Stimulated activated CD8-positive, alpha-beta memory T cell treated with anti-CD3 and anti-CD28 coated beads, Interleukin-4, amount 100 ng/mL, for 48 hours (primary cell): ENCODE data around the gene BTBD6.

Experiments used
- DNase-seq: peaks from one replicate; pipeline ENCODE4 v3.0.0-alpha.2; 2020

Gene BTBD6

GRCh38 chr14:105241641-105242040 is 6.7 kb upstream of the BTBD6 start:
- no peak for DNase-seq

GRCh38 chr14:105244334-105244733 is 4.0 kb upstream of the BTBD6 start:
- DNase-seq = no peak

DNA sequence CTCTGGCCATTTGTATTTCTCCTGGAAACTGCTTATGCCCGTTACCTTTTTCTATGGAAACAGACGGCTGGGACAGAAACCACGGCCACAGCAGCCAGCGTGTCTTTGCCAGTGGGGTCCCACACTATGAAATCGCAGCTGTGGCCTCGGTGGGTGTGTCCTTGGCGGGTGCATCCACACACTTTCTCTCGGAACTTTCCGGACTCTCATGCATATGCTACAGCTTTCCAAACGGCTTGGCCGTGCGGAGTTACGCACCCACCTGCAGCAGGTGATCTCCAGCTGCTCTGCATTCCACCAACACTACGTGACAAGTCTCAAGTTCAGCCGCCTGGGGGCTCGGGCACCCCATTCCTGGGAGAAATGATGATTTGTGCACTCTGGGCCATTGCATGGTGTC is 1.3 kb upstream of the BTBD6 start:
- DNase-seq = no peak

- DNase-seq = no peak
Measured at GRCh38 chr14:105247715-105248367, 492 bp upstream of the BTBD6 start.

DNA sequence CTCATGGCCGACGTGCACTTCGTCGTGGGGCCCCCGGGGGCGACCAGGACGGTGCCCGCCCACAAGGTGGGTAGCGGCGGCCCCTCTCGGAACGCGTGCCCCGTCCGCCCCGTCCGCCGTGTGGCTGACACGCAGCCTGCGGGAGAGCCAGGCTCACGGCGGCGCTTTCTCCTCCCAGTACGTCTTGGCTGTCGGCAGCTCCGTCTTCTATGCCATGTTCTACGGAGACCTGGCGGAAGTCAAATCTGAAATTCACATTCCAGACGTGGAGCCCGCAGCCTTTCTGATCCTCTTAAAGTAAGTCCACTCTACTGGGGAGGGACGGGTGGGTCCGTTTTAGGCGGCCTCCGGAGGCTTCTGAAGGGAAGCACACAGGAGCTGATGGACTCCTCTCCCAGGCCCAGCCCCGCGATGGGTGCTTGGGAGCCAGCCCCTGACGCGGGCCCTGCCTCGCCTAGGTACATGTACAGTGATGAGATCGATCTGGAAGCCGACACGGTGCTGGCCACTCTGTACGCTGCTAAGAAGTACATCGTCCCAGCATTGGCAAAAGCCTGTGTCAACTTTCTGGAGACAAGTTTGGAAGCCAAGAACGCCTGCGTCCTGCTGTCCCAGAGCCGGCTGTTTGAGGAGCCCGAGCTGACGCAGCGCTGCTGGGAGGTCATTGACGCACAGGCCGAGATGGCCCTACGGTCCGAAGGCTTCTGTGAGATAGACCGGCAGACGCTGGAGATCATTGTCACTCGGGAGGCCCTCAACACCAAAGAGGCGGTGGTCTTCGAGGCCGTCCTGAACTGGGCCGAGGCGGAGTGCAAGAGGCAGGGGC is 1.1 kb downstream of the BTBD6 start:
- no peak for DNase-seq

GRCh38 chr14:105250008-105250366 is 1.7 kb downstream of the BTBD6 start:
- no peak for DNase-seq

- DNase-seq = no peak
Measured at GRCh38 chr14:105250986-105251385, 2.7 kb downstream of the BTBD6 start.

DNA sequence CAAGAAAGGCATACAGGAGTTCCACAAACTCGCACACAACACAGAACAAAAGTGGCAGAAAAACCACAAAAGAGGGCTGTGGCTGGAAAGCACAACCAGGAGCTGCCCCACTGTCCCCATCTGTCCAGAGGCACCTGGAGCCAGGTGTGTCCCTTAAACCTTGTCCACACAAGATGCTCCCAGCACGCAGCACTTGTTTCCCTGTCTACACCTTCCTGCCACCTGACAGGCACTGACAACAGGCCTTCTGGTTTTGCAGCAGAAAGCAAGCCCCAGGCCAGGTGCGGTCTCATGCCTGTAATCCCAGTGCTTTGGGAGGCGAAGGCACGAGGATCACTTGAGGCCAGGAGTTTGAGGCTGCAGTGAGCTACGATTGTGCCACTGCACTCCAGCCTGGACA is 3.6 kb downstream of the BTBD6 start:
- no peak for DNase-seq

- no peak for DNase-seq
Measured at GRCh38 chr14:105252552-105253328, 4.4 kb downstream of the BTBD6 start.

- DNase-seq = no peak
Measured at GRCh38 chr14:105253329-105253682, 5.0 kb downstream of the BTBD6 start.

- DNase-seq = no peak
Measured at GRCh38 chr14:105255021-105255507, 6.7 kb downstream of the BTBD6 start.

- DNase-seq = no peak
Measured at GRCh38 chr14:105256292-105256960, 8.1 kb downstream of the BTBD6 start.

DNA sequence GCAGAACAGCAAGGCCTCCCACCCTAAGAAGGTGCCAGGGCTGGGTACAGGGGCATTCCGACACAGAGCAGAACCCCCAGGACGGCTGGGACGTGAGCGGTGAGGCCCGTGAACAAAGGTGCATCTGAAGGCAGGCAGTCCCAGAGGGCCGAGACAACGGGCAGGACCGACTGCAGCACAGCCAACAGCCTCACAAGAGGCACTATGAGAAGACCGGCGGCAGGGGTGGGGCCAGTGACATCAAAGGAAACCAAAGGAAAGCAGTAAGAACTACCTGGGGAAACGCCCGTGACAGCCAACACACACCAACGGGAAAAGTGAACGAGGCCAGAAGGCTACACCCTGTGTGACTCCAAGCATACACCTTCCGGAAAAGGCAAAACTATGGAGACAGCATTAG is 9.1 kb downstream of the BTBD6 start:
- no peak for DNase-seq

GRCh38 chr14:105258846-105259245 is 10.5 kb downstream of the BTBD6 start:
- no peak for DNase-seq

- DNase-seq = no peak
Measured at GRCh38 chr14:105260959-105261358, 12.6 kb downstream of the BTBD6 start.

DNA sequence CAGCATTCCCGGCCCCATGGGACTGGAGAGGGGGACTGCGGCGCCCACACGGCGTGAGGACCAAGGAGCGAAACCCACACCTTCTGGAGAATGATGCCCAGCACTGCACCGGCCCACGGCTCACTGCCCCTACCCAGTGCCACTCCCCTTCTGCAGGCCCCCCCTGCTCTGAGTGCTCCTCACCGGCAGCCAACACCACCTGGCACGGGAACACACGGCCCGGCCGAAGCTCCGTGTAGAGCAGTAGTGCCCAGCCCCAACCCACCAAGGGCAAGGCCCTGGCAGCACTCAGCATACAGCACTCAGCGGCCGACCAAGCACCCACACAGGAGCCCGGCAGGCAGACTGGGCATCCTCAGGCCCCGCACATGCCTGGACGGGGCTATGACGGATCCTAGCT is 13.4 kb downstream of the BTBD6 start:
- no peak for DNase-seq

DNA sequence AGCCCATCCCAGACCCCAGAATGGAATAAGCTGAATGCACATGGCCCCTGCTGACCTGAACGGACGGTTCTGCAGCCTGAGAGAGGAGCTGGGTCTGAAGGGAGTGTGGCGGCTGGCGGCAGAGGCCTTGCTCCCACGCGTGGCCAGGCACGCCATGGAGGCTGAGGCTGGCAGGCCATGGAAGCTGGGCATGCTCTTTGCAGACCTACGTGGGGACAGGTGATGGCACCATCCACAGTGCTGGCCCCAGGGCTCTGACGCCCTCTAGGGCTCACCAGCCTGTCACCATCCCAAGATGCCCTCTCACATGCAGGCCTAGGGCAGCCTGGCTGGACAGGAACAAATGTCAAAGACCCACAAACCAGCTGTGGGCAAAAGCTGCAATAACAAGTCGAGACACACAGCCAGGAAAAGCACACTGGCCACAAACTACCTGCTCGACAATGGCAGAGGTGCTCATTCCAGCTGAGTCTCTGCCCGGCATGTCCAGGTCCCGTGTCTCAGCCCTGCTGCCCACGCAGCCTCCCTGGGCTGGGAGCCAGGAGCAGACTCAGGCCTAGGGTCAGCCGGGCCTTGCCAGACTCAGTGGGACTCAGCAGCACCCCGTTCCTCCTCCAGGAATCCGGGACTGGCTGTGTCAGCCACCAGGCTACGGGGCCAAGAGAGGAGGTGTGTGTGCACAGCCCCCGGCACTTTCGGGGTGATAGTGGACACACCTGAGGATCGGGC is 19.7 kb downstream of the BTBD6 start:
- DNase-seq = no peak

DNA sequence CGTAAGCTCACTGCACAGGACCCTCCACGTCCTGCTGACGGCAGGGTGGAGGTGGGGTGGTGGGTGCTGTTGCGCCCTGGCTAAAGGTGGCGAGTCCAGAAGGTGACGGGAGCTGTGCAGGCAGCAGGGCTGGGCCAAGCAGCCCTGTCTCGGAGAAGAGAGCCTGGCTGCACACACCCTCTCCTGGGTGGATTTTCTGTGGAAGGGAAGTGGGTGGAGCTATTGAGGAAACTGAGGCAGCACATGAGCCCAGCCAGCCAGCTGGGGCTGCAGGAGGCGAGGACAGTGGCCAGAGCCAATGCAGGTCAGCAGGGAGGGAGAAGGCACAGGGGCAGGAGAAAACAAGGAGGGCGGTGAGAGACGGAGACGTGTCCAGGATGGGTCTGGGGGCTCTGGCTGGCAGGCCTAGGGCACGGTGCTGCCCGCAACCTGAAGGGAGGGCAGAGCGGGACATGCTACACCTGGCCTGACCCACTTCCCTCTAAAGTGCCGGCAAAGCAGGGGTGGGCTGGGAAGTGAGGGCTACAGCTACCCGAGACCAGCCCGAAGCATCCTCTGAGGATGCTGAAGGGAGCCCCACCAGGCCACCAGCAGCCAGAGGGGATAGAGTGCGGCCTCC is 20.5 kb downstream of the BTBD6 start:
- no peak for DNase-seq

GRCh38 chr14:105269405-105269804 is 21.1 kb downstream of the BTBD6 start:
- no peak for DNase-seq

GRCh38 chr14:105271224-105271890 is 23.0 kb downstream of the BTBD6 start:
- DNase-seq = no peak

DNA sequence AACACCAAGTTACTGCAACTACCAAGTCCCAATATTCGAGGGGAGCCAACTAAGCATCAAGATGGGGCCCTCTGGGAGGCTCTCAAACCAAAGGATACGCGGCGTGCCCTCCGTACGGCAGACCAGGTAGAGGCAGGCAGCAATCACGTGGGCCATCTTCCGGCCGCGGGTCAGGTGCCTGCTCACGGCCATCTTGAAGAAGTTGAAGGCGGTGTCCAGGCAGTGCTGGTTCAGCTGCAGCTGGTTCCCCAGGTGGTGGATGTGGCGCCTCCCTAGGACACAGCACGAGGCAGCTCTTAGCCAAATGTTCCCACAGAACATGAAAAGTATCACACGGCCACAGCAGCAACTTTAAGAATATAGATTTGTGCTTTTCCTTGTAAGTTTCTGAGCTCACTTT is 24.3 kb downstream of the BTBD6 start:
- DNase-seq = no peak
